Mesendoderm (in vitro differentiated cells): ENCODE results near the gene BEGAIN.

ENCODE experiments used
- DNase-seq: peaks from one replicate; pipeline ENCODE4 v3.0.0; 2013
- H2AK5ac ChIP-seq: 2 replicates; pipeline ENCODE4 v1.6.1; 2013; ENCODE audit warnings: low read length, inconsistent platforms
- H2BK120ac ChIP-seq: 2 replicates; pipeline ENCODE4 v1.6.1; 2013; ENCODE audit warnings: low read depth, mild to moderate bottlenecking, low read length, moderate library complexity, mixed read lengths
- H2BK15ac ChIP-seq: replicated peaks from 2 replicates; pipeline ENCODE4 v1.6.1; 2013; ENCODE audit warnings: low read depth, mild to moderate bottlenecking, moderate library complexity
- H2BK5ac ChIP-seq: 2 replicates; pipeline ENCODE4 v1.6.1; 2013; ENCODE audit warnings: low read length, inconsistent platforms
- H3K18ac ChIP-seq: 2 replicates; pipeline ENCODE4 v1.6.1; 2013; ENCODE audit warnings: mild to moderate bottlenecking, low read length, mixed read lengths
- H3K23ac ChIP-seq: one replicate; pipeline ENCODE4 v1.6.1; 2013; ENCODE audit warnings: low read length
- H3K27ac ChIP-seq: 2 replicates; pipeline ENCODE4 v1.5.1; 2013; ENCODE audit warnings: low read depth, mild to moderate bottlenecking, inconsistent platforms, low read length, moderate library complexity
- H3K27me3 ChIP-seq: 2 replicates; pipeline ENCODE4 v1.6.1; 2013; ENCODE audit warnings: low read length, control low read depth, mild to moderate bottlenecking, inconsistent platforms; ENCODE audit not compliant: insufficient read depth, poor library complexity
- H3K36me3 ChIP-seq: 2 replicates; pipeline ENCODE4 v1.6.1; 2013; ENCODE audit warnings: low read length, inconsistent platforms; ENCODE audit not compliant: control insufficient read depth, insufficient read depth
- H3K4ac ChIP-seq: one replicate; pipeline ENCODE4 v1.6.1; 2013; ENCODE audit warnings: low read depth, mild to moderate bottlenecking, low read length, moderate library complexity
- H3K4me1 ChIP-seq: 2 replicates; pipeline ENCODE4 v1.6.1; 2013; ENCODE audit warnings: low read depth, low read length, inconsistent platforms; ENCODE audit not compliant: control insufficient read depth
- H3K4me2 ChIP-seq: 2 replicates; pipeline ENCODE4 v1.6.1; 2013; ENCODE audit warnings: low read length
- H3K4me3 ChIP-seq: 2 replicates; pipeline ENCODE4 v1.5.1; 2013; ENCODE audit warnings: mild to moderate bottlenecking, low read length
- H3K56ac ChIP-seq: one replicate; pipeline ENCODE4 v1.6.1; 2013; ENCODE audit warnings: low read length
- H3K79me1 ChIP-seq: 2 replicates; pipeline ENCODE4 v1.6.1; 2013; ENCODE audit warnings: low read length, inconsistent platforms
- H3K79me2 ChIP-seq: 2 replicates; pipeline ENCODE4 v1.6.1; 2013; ENCODE audit warnings: mild to moderate bottlenecking, low read length; ENCODE audit not compliant: control insufficient read depth, insufficient read depth
- H3K9ac ChIP-seq: 2 replicates; pipeline ENCODE4 v1.6.1; 2013; ENCODE audit warnings: low read length, inconsistent platforms
- H4K5ac ChIP-seq: one replicate; pipeline ENCODE4 v1.6.1; 2013; ENCODE audit warnings: low read length
- H4K8ac ChIP-seq: one replicate; pipeline ENCODE4 v1.6.1; 2013; ENCODE audit warnings: low read depth, mild to moderate bottlenecking, control low read depth, low read length, moderate library complexity
- WGBS: extraction: QIAGEN DNeasy Blood & Tissue Kit; methylation state at CpG from one replicate; pipeline ENCODE4 v1.1.7; 2013; ENCODE audit warnings: low lambda C conversion rate, missing lambda C conversion rate; ENCODE audit not compliant: insufficient coverage; ENCODE audit errors: extremely low coverage; 5-methylcytosine and 5-hydroxymethylcytosine counted together

BEGAIN gene

GRCh38 chr14:100556140-100556475 is 31.1 kb downstream of the BEGAIN start:
- Histone ChIP-seq H2BK120ac (no peak overlapping the region), H4K5ac (no peak overlapping the region), H3K4me3 (no peak overlapping the region), H3K18ac (no peak overlapping the region), H3K27me3 (no peaks in the 10 kb centered on the region), H3K23ac (no peak overlapping the region), H3K9ac (no peak overlapping the region), H3K4me1 (peaks cover 4% of the 10 kb centered on the region), H3K56ac (no peak overlapping the region), H3K79me2 (no peaks in the 10 kb centered on the region), H2BK5ac (no peak overlapping the region), H3K79me1 (no peaks in the 10 kb centered on the region), H4K8ac (no peak overlapping the region), H2BK15ac (no peak overlapping the region), H3K36me3 (no peaks in the 10 kb centered on the region), H2AK5ac (no peak overlapping the region), H3K4ac (no peak overlapping the region), H3K27ac (no peak overlapping the region), H3K4me2 (no peak overlapping the region)
- no peak for DNase-seq
- WGBS, result no CpG with 5 or more reads among the region's 12 CpGs

- H3K23ac ChIP-seq, result no peak overlapping the region
- H2BK5ac ChIP-seq, result no peak overlapping the region
- WGBS, result no CpG with 5 or more reads among the region's 24 CpGs
- no peak overlapping the region for H3K18ac ChIP-seq
- H3K4me1 ChIP-seq, result peaks cover 4% of the 10 kb centered on the region
- H3K79me1 ChIP-seq, result no peaks in the 10 kb centered on the region
- no peak overlapping the region for H3K4me3 ChIP-seq
- H3K9ac ChIP-seq, result no peak overlapping the region
- no peaks in the 10 kb centered on the region for H3K27me3 ChIP-seq
- no peak overlapping the region for H3K27ac ChIP-seq
- H4K8ac ChIP-seq, result no peak overlapping the region
- H4K5ac ChIP-seq, result no peak overlapping the region
- H3K4ac ChIP-seq, result no peak overlapping the region
- H3K56ac ChIP-seq, result no peak overlapping the region
- H2BK15ac ChIP-seq, result no peak overlapping the region
- no peaks in the 10 kb centered on the region for H3K36me3 ChIP-seq
- H2AK5ac ChIP-seq, result no peak overlapping the region
- H3K4me2 ChIP-seq, result no peak overlapping the region
- H3K79me2 ChIP-seq, result no peaks in the 10 kb centered on the region
- DNase-seq, result no peak
- H2BK120ac ChIP-seq, result no peak overlapping the region
Measured at GRCh38 chr14:100555436-100556139, 31.6 kb downstream of the BEGAIN start.

GRCh38 chr14:100554696-100555320 is 32.4 kb downstream of the BEGAIN start:
- no peak overlapping the region for H2BK15ac ChIP-seq
- H3K79me1 ChIP-seq, result no peaks in the 10 kb centered on the region
- no peak for DNase-seq
- no peaks in the 10 kb centered on the region for H3K36me3 ChIP-seq
- no peak overlapping the region for H3K27ac ChIP-seq
- no peak overlapping the region for H4K8ac ChIP-seq
- H2BK120ac ChIP-seq, result no peak overlapping the region
- no peak overlapping the region for H3K4ac ChIP-seq
- H3K23ac ChIP-seq, result no peak overlapping the region
- no peak overlapping the region for H4K5ac ChIP-seq
- no peaks in the 10 kb centered on the region for H3K79me2 ChIP-seq
- H2BK5ac ChIP-seq, result no peak overlapping the region
- H3K4me1 ChIP-seq, result peaks cover 4% of the 10 kb centered on the region
- H3K18ac ChIP-seq, result no peak overlapping the region
- H2AK5ac ChIP-seq, result no peak overlapping the region
- H3K56ac ChIP-seq, result no peak overlapping the region
- H3K4me2 ChIP-seq, result no peak overlapping the region
- WGBS, result no CpG with 5 or more reads among the region's 17 CpGs
- H3K27me3 ChIP-seq, result no peaks in the 10 kb centered on the region
- no peak overlapping the region for H3K9ac ChIP-seq
- H3K4me3 ChIP-seq, result no peak overlapping the region

GRCh38 chr14:100554082-100554677 is 33.0 kb downstream of the BEGAIN start:
- Histone ChIP-seq H3K18ac (no peak overlapping the region), H2BK120ac (no peak overlapping the region), H2BK5ac (no peak overlapping the region), H3K79me2 (no peaks in the 10 kb centered on the region), H3K4ac (no peak overlapping the region), H3K4me2 (no peak overlapping the region), H3K23ac (no peak overlapping the region), H3K27ac (no peak overlapping the region), H4K8ac (no peak overlapping the region), H3K36me3 (no peaks in the 10 kb centered on the region), H3K4me3 (no peak overlapping the region), H3K56ac (no peak overlapping the region), H3K4me1 (peaks cover 4% of the 10 kb centered on the region), H2BK15ac (no peak overlapping the region), H3K9ac (no peak overlapping the region), H3K27me3 (no peaks in the 10 kb centered on the region), H2AK5ac (no peak overlapping the region), H4K5ac (no peak overlapping the region), H3K79me1 (no peaks in the 10 kb centered on the region)
- no CpG with 5 or more reads among the region's 19 CpGs for WGBS
- no peak for DNase-seq

GRCh38 chr14:100553471-100553870 is 33.7 kb downstream of the BEGAIN start:
- DNase-seq, result no peak
- H3K36me3 ChIP-seq, result no peaks in the 10 kb centered on the region
- no CpG with 5 or more reads among the region's 5 CpGs for WGBS
- H3K4me3 ChIP-seq, result no peak overlapping the region
- H4K5ac ChIP-seq, result no peak overlapping the region
- no peak overlapping the region for H3K4me2 ChIP-seq
- H3K9ac ChIP-seq, result no peak overlapping the region
- H2BK120ac ChIP-seq, result no peak overlapping the region
- H3K18ac ChIP-seq, result no peak overlapping the region
- H2BK15ac ChIP-seq, result no peak overlapping the region
- H3K27ac ChIP-seq, result no peak overlapping the region
- H3K4ac ChIP-seq, result no peak overlapping the region
- no peak overlapping the region for H2BK5ac ChIP-seq
- no peaks in the 10 kb centered on the region for H3K79me2 ChIP-seq
- no peak overlapping the region for H3K56ac ChIP-seq
- no peak overlapping the region for H2AK5ac ChIP-seq
- H3K23ac ChIP-seq, result no peak overlapping the region
- H4K8ac ChIP-seq, result no peak overlapping the region
- peaks cover 4% of the 10 kb centered on the region for H3K4me1 ChIP-seq
- H3K79me1 ChIP-seq, result no peaks in the 10 kb centered on the region
- no peaks in the 10 kb centered on the region for H3K27me3 ChIP-seq
